GM12878 (cell line): ENCODE data around the gene KCTD8. TPM values are rescaled to one million over a fixed set of nuclear protein-coding genes. Genes with fewer than 3 reads are reported as not detected.

Source experiments
- ATAC-seq: fragments of 200-7000 bp; cut with Tn5 transposase; 3 replicates; pipeline ENCODE4 v1.9.1; 2020; ENCODE audit warnings: mild to moderate bottlenecking, moderate library complexity
- BruUV-seq: library from RNA; stranded (reverse); fragments of 400-500 nt; replicated peaks from 2 replicates; lab custom pipeline; 2021; lab: Mats Ljungman, UMichigan
- CTCF ChIA-PET: fragments of 300-600 bp; sonication (Branson Sonifier 250); formaldehyde crosslinking; extraction: SDS; loops from one replicate; lab custom pipeline; 2021; ENCODE audit warnings: inconsistent platforms; lab: Yijun Ruan, JAX
- POLR2A ChIA-PET: fragments of 350-600 bp; formaldehyde crosslinking; extraction: SDS; loops from one replicate; lab custom pipeline; 2021; ENCODE audit warnings: inconsistent platforms; lab: Charles Lee
- RAD21 ChIA-PET: fragments of 300-600 bp; sonication (Branson Sonifier 250); formaldehyde crosslinking; loops from one replicate; lab custom pipeline; 2023; ENCODE audit warnings: antibody characterized with exemption; ENCODE audit not compliant: unreplicated experiment; lab: Charles Lee
- SMC1A ChIA-PET: fragments of 300-600 bp; sonication (Branson Sonifier 250); formaldehyde crosslinking; loops from one replicate; lab custom pipeline; 2023; ENCODE audit not compliant: unreplicated experiment, uncharacterized antibody; lab: Charles Lee
- DNase-seq: peaks from one replicate; pipeline ENCODE4 v3.0.0-alpha.2; 2011; ENCODE audit warnings: low read depth, low spot score
- FAIRE-seq: peaks from 3 replicates; lab custom pipeline; 2011; peaks lifted over from hg19 to GRCh38; lab: Jason Lieb, UNC
- H2AFZ ChIP-seq: 2 replicates; pipeline ENCODE4 v1.6.0; 2011; ENCODE audit warnings: low read depth, low read length, control low read depth; ENCODE audit not compliant: control insufficient read depth
- H3K27ac ChIP-seq: 2 replicates; pipeline ENCODE4 v1.5.1; 2011; ENCODE audit warnings: control low read depth; ENCODE audit not compliant: control insufficient read depth, insufficient read depth
- H3K27me3 ChIP-seq, 2 experiments: replicated peaks in 1 of 2; 2 replicates each; pipeline versions ENCODE4 v1.6.0 to v1.6.1; 2011; ENCODE audit warnings: low read length in 1 of 2; ENCODE audit not compliant: control insufficient read depth in 2 of 2, insufficient read depth in 2 of 2
- H3K36me3 ChIP-seq, 2 experiments: 2 replicates each; pipeline ENCODE4 v1.5.1; 2011; ENCODE audit warnings: low read length in 1 of 2; ENCODE audit not compliant: control insufficient read depth in 2 of 2, insufficient read depth in 2 of 2
- H3K4me1 ChIP-seq: 2 replicates; pipeline ENCODE4 v1.6.1; 2011; ENCODE audit warnings: mild to moderate bottlenecking, low read length, moderate library complexity, mixed read lengths; ENCODE audit not compliant: control insufficient read depth, insufficient read depth
- H3K4me2 ChIP-seq: 2 replicates; pipeline ENCODE4 v1.6.0; 2011; ENCODE audit warnings: control low read depth; ENCODE audit not compliant: control insufficient read depth, insufficient read depth
- H3K4me3 ChIP-seq: fragments of 200-600 bp; sonication (generic); 2 replicates; pipeline ENCODE4 v1.5.1; 2016
- H3K79me2 ChIP-seq: 2 replicates; pipeline ENCODE4 v1.6.0; 2011; ENCODE audit warnings: low read length; ENCODE audit not compliant: control insufficient read depth, insufficient read depth
- H3K9ac ChIP-seq: 2 replicates; pipeline ENCODE4 v1.8.0; 2011; ENCODE audit warnings: low read length, control low read depth, mixed read lengths; ENCODE audit not compliant: control insufficient read depth, insufficient read depth
- H3K9me3 ChIP-seq: replicated peaks from 3 replicates; pipeline ENCODE4 v1.5.1; 2011; ENCODE audit warnings: mild to moderate bottlenecking, low read length; ENCODE audit not compliant: control insufficient read depth, insufficient read depth
- H4K20me1 ChIP-seq: 2 replicates; pipeline ENCODE4 v1.6.0; 2011; ENCODE audit not compliant: control insufficient read depth, insufficient read depth
- BHLHE40 ChIP-seq, 2 experiments: fragments of 450-650 bp in 1 of 2; IDR thresholded peaks; 2 replicates each; pipeline ENCODE4 v1.6.1; 2011 to 2017; ENCODE audit warnings: low read depth in 2 of 2, borderline replicate concordance in 1 of 2, improper control_type of control experiment in 1 of 2, low read length in 1 of 2, mild to moderate bottlenecking in 1 of 2
- BMI1 ChIP-seq: fragments of 450-650 bp; IDR thresholded peaks from 2 replicates; pipeline ENCODE4 v1.6.1; 2016; ENCODE audit warnings: mild to moderate bottlenecking, moderate library complexity, borderline replicate concordance
- CREB1 ChIP-seq: IDR thresholded peaks from 2 replicates; pipeline ENCODE4 v1.6.1; 2012; ENCODE audit warnings: low read depth, mild to moderate bottlenecking, inconsistent platforms
- CUX1 ChIP-seq: IDR thresholded peaks from 2 replicates; pipeline ENCODE4 v1.6.1; 2012; ENCODE audit warnings: improper control_type of control experiment, low read depth, low read length; ENCODE audit not compliant: insufficient replicate concordance
- EP300 ChIP-seq, 2 experiments: fragments of 150-350 bp in 1 of 2; IDR thresholded peaks; 2 replicates each; pipeline ENCODE4 v1.6.1; 2011 to 2012; ENCODE audit warnings: low read depth in 2 of 2, low read length in 2 of 2, borderline replicate concordance in 1 of 2, improper control_type of control experiment in 1 of 2, inconsistent platforms in 1 of 2; ENCODE audit not compliant: control insufficient read depth in 1 of 2
- LARP7 ChIP-seq: fragments of 450-650 bp; IDR thresholded peaks from 2 replicates; pipeline ENCODE4 v1.6.1; 2017; ENCODE audit warnings: mild to moderate bottlenecking
- SMAD5 ChIP-seq: IDR thresholded peaks from 2 replicates; pipeline ENCODE4 v1.6.1; 2016; ENCODE audit warnings: antibody characterized with exemption, low read depth
- SMARCA5 ChIP-seq: fragments of 450-650 bp; IDR thresholded peaks from 2 replicates; pipeline ENCODE4 v1.6.1; 2017; ENCODE audit warnings: mild to moderate bottlenecking
- ZBTB11 ChIP-seq: fragments of 450-650 bp; formaldehyde crosslinking; IDR thresholded peaks from 2 replicates; pipeline ENCODE4 v1.5.0; 2022; ENCODE audit warnings: mild to moderate bottlenecking, missing genetic modification characterization
- ZNF24 ChIP-seq: fragments of 450-650 bp; IDR thresholded peaks from 2 replicates; pipeline ENCODE4 v1.6.1; 2017; ENCODE audit warnings: antibody characterized with exemption, mild to moderate bottlenecking
- WGBS: methylation state at CpG from one replicate; pipeline ENCODE4 v1.1.6; 2016; ENCODE audit warnings: low lambda C conversion rate; ENCODE audit not compliant: insufficient replicate concordance, insufficient coverage; ENCODE audit errors: missing lambda C conversion rate; 5-methylcytosine and 5-hydroxymethylcytosine counted together
- in situ Hi-C: fragments of 300-500 bp; cut with MboI; formaldehyde crosslinking; loops from 9 replicates; pipeline ENCODE4 v1.14.3; 2018; ENCODE audit warnings: mixed read lengths
- intact Hi-C: fragments of 100-400 bp; cut with micrococcal nuclease; formaldehyde crosslinking; loops from one replicate; pipeline ENCODE4 v1.14.2; 2022; ENCODE audit not compliant: unreplicated experiment
- polyA plus RNA-seq, 11 experiments: library from polyadenylated mRNA; depleted of rRNA in 4 of 11; unstranded in 6 of 11; stranded (reverse) in 5 of 11; fragments of >200 nt; fragmentation: Nextera tagmentation in 4 of 11; fragmentation: Illumina TruSeq in 1 of 11; extraction: Ambion mirVana in 4 of 11; extraction: Trizol in 1 of 11; gene quantifications; 1 replicate in 1 of 11; 2 replicates in 10 of 11; pipeline versions ENCODE4 v1.2.1 to v1.2.3, GENCODE V29; 2011 to 2016; ENCODE audit warnings: inconsistent platforms in 2 of 11, missing spikeins in 2 of 11, low read depth in 1 of 11
- total RNA-seq, 4 experiments: library from RNA; depleted of rRNA in 3 of 4; stranded (reverse); fragments of >200 nt in 3 of 4; fragmentation: Illumina TruSeq in 1 of 4; extraction: Trizol in 1 of 4; gene quantifications; 2 replicates each; pipeline versions ENCODE4 v1.2.1 to v1.2.3, GENCODE V29; 2013 to 2021

KCTD8 gene
- total and polyA plus RNA-seq, 10 of the 15 experiments (the other 5 are each of a cell fraction or from before 2014, with no cell fraction given) = 0.06 TPM; not detected in 9

- ChIA-PET CTCF (no interaction called here), RAD21 (no interaction called here), POLR2A (no interaction called here), SMC1A (no interaction called here)
- Histone ChIP-seq H3K4me3 (no peak overlapping the region), H3K36me3 (no peaks in the 10 kb centered on the region), H3K27ac (no peak overlapping the region), H3K4me1 (no peaks in the 10 kb centered on the region), H3K4me2 (no peak overlapping the region), H2AFZ (no peak overlapping the region), H3K9me3 (no peaks in the 10 kb centered on the region), H3K9ac (no peak overlapping the region)
- no TSS peak for BruUV-seq
- no peak for DNase-seq
- FAIRE-seq = no peak
- ATAC-seq = no peak
- in situ Hi-C loops = no loop called here
- intact Hi-C loops = no loop called here
- 10% methylated on average over 1 of the region's 1 CpG for WGBS
- TF ChIP-seq BHLHE40 (IDR thresholded peaks at IDR 0.05; ENCODE audit: borderline replicate concordance in 1 of 2, low read depth in 2 of 2, low read length in 1 of 2) = no peak
- TF ChIP-seq SMARCA5 = no peak
- no peak for TF ChIP-seq SMAD5
- TF ChIP-seq CREB1 = no peak
- TF ChIP-seq CUX1 = no peak
- TF ChIP-seq EP300 (IDR thresholded peaks at IDR 0.05; ENCODE audit: borderline replicate concordance in 1 of 2, control insufficient read depth in 1 of 2, low read depth in 2 of 2, low read length in 2 of 2) = no peak
- TF ChIP-seq ZNF24 = no peak
- TF ChIP-seq BMI1 = no peak
- TF ChIP-seq ZBTB11 (CRISPR knock-in tag) = no peak
- no peak for TF ChIP-seq LARP7
- TF ChIP-seq, all 136 proteins: peak for 0
- H4K20me1 ChIP-seq = no peaks in the 10 kb centered on the region
- no peaks in the 10 kb centered on the region for H3K27me3 ChIP-seq
- no peaks in the 10 kb centered on the region for H3K79me2 ChIP-seq
These were observed 169.1 kb downstream of the KCTD8 start for GRCh38 chr4:44279469-44279868.
